NK-92 treated with Interleukin-12 subunit alpha and Interleukin-12 subunit beta, amount 100 ng/mL, for 24 hours (cell line): ENCODE results near the gene PTPRM.

Experiments used
- DNase-seq: peaks from one replicate; lab custom pipeline; 2025; lab: John Stamatoyannopoulos, UW

The PTPRM gene

DNA sequence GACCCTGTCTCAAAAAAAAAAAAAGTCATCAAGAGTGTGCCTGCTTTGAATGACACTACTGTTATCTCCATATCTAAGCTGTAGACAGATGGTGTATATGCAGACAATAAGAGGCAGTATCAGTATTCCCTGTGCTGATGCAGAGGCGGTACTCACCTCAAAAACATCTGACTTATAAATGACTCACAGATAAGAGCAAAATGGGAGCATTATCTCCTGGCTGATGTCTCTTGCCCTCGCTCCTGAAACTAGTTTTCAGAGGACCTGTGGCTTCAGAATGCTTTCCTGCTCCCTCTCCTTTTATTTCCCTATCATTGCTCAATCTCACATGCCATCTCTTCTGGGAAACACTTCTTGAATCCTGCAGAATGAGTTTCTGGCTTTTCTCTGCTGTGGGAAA lies 289.6 kb downstream of the PTPRM start:
- no peak for DNase-seq

DNA sequence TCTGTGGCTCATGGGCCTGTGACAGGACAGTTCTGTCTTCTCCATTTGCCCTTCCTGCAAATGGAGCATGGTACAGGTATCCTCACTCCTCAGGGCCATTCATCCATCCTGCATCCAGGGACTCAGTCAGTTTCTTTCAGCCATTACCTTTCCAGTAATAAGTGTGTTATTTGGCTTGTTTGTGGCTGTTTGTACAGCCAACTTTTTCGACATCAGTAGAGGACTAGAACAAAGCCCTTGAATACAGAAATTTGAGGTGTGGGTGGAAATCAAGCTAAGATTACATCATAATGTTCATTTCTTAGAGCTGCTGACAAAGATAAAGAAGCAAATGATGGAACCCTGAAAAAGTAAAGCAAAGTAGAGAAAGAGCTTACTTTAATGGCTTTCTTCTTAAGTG lies 290.4 kb downstream of the PTPRM start:
- DNase-seq, result no peak

DNA sequence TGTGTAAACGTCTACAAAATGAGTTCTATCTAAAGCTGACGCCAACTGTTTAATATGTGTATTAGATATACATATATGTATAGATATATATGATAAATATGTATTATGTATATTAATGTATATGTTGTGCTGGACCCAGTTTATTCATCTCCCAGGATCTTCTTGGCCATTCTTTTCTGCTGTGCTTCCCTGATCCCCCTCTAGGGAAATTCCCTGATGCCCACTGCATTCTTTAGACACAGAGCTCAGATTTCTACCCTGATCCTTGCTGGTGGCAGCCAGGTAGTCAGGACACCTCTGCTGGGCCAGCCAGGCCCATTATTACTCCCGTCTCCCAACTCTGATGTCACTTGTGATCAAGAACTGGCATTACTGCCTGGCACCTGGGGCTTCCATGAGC lies 292.0 kb downstream of the PTPRM start:
- no peak for DNase-seq

DNA sequence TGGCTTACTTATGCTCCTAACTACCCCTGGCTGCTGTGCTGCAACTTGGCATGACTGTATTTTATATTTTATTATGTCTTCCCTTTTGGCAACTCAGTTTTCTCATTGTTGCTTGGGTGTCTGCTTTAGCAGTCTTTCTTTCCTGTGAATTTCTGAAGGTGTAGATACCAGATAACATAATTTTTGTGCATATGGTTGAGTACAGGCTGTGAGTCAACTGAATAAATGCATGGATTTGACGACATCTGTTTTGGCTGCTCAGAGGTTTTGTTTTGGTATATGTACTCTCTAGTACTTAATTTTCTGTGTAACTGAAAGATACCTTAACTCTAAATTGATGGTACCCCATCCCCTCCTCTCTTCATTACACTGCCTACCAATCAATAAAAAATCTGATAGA lies 303.1 kb downstream of the PTPRM start:
- DNase-seq, result no peak

DNA sequence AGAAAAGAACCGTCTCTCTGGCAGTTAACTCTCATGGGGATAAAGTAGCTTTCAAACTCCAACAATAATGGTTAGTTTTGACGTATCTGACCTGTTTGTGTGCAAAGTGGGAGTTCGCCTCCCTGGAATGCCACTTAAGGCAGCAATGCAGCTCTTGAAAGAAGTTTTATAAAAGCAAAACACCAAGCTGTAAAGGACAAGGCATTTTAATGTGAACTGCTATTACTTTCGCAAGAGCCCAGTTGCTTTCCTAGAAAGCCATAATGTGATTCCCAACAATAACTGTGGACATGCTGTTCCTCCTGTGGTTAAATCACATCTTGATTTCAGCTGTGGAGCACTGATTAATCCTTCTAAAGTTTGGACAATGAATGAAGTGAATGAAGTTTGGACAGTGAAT lies 303.7 kb downstream of the PTPRM start:
- DNase-seq, result no peak

DNA sequence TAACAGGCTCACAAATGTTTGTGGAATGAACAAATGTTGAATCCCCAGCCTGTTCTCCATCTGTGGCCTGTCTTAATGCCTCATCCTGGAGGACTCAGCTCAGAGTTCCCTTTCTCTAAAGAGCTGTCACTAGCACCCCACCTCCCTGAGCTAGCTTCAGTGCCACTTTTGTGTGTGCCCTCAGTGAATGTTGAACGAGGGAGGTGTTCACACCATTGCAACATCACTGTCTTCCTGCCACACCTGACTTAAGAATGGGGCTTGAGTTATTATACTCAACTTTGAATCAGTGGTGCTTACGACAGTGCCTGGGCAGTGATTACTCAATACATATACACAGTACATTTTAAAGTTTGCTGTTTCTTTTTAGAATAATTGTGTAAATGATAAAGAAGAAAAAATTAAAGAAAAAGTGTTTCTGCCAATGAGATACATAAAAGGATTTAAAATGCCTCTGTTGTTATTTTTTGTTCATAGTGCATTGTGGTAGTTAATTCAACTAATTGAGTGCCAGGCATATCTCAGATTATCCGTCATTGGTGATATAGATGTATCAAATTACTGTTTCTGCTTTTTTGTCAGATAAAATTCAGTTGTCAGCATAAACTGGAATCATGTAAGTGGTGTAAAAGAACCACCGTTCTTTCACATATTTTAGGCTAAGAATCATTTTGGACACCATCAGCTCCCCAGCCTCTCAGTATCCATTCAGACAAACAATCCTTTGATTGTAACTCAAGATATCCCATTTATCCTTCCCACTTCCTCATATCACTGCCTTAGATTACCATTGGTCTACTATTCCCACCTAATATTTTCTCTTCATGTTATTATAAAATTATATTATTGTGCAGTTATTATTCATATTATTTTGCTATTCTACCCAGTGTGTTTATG lies 304.7 kb downstream of the PTPRM start:
- no peak for DNase-seq

DNA sequence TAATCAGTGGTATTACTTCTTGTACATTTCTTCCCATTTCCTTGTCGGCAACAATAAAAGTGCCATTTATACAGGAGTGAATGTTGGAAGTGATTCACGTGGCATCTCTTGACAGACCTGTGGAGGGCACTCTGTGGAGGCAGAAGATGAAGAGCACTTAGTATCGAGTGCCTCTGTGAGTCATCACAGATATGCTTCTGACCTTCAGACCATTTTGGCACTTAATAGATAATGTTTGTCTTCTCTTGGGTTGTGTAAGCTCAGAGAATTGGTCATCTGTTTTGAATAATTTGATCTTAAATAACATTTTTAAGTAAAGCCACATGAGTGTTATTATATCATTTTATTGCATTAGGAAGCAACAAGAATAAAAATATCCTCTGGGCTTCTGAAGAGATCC lies 305.5 kb downstream of the PTPRM start:
- DNase-seq, result no peak

DNA sequence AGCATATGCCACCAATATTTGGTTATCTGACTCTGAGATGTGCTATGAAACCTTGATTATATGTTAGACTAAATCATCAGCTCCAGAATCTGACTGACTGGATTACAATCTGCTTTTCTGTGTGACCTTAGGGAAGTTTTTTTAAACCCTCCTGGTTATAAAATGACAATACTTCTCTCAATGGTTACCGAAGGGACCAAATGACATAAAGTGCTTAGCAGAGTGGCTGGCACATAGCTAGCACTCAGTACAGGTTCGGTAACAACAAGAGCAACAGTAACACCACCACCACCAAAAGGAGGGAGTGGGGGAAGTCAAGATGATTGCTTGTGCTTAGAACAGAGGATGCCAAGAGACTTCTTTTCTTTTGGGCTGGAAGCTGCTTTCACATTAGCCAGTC lies 306.2 kb downstream of the PTPRM start:
- DNase-seq, result no peak

DNA sequence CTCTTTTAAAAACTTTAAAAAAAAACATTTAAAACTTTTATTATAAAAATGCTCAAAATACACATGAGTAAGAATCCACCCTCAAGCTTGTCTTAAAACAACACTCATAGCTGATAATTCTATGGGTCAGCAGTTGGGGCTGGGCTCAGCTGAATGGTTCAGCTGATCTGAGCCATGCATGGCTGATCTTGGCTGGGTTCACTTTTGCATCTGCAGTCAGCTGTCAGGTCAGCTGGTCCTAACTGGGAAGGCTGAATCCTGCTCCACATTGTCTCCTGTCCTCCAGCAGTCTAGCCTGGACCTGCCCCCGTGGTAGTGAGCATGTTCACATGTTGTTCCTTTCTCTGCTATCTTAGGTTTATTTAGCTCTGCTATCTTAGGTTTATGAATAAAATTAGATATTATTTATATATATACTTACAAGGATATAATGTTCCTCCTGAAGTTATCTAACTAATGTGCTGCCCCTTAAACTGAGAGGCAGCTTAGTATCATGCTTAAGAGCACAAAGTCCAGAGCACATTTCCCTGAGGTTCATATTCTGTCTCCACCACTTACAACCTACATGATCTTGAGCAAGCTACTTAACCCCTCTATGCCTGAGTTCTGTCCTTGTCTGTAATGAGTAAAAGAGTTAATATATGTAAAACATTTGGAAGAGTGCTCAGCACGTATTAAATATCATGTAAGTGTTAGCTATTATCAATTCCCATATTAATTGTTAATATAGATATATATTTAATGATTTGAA lies 309.4 kb downstream of the PTPRM start:
- no peak for DNase-seq

DNA sequence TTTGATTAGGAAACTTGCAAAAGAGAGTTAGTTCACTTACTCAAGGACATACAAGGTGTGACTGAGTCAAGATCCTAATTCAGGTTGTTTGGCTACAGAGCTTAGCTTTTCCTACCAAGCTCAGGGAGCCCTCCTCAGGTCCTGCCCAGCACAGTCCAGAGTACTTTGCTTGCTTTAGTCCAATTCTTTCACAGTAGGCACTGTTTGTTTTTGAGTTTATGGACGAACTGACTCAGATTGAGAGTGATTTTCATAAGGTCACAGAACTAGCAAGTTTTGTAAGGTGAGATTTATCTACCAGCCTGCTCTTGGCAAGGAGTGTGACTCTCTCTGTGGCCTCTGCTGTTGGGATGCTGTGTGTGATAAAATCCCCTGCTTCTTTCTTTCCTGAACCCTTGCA lies 310.5 kb downstream of the PTPRM start:
- no peak for DNase-seq

DNA sequence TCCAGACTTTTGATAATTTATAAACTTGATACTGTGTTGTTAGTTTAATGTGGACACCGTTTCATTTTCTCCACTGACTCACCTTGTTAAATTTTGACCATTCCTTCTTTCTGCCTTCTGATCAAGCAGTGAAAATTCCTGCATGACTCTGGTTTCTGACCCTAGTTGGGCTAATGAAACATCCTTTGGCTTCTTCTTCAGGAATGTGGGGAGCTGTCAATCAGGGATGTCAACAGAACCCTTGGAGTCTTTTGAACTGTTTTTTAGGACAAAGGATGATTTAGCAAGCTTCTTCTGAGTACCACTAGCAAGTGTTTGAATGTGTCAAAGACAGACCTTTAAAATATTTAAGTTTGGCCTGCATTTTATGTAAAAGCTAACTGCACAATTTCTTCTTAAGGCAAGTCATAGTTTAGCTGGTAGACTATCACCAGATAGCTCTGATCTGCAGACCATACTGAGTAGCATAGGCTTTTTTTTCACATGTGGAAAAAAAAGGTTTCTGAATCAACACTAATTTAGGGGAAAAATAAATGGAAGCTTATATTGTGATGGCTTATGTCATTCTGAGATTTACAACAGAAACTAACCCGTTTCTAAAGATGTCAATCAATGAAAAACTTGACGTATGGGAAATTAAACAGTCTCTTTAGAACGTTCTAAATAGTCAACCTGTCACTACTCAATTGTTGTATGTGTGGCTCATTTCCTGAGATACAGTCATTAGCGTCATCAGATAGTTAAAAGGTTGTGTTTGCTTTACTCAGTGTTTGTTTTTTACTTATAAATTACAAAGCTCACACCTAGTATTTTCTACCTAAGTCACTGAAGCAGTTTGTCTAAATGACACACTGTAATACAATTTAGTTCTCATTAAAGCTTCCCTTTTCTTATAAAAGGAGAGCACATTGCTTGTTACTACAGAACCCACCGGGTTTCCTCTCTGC lies 311.4 kb downstream of the PTPRM start:
- DNase-seq, result no peak

DNA sequence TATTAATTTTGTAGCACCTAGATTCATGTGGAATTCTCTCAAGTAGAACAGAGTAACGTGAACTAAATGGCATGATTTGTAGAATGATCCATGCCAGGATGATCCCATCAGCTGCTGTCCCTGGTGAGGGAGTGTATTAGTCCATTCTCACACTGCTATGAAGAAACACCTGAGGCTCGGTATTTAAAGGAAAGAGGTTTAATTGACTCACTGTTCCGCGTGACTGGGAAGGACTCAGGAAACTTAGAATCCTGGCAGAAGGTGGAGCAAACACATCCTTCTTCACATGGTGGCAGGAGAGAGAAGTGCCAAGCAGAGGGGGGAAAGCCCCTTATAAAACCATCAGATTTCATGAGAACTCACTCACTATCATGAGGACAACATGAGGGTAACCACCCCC lies 312.6 kb downstream of the PTPRM start:
- DNase-seq, result no peak

DNA sequence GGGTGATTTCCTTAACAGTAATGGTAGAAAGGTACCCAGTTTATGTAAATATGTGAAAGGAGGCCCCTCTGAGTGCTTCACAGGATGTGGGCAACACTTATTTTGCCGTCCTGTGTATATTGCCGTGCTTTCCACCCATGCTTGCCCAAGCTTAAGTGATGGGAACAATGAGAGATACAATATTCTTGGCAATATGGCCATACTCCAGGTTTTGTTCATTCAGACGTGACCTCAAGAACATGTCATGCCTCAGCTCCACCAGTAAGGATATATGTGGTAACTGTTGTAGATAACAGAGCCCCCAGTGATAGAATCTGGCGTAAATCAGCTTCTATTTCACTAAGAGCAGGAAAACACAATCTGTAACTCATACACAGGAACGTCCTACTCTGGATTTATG lies 318.7 kb downstream of the PTPRM start:
- DNase-seq, result no peak

DNA sequence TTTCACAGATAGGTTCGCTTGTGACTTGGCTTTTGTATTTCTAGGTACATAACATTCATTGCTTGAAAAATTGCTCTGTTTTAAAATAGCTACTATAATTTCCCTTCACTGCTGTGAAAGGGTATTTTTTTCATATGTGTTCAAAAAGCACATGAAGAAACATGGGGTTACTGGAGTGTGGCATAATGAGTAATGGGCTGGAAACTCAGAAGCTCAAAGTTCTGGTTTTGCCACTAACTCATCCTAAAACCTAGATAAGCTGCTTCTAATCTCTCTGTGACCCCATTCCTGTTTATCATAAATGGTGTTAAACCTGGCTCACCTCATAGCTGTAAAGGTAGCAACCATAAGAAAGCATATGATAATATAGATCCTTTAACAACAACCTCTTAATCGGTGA lies 319.3 kb downstream of the PTPRM start:
- DNase-seq, result no peak

DNA sequence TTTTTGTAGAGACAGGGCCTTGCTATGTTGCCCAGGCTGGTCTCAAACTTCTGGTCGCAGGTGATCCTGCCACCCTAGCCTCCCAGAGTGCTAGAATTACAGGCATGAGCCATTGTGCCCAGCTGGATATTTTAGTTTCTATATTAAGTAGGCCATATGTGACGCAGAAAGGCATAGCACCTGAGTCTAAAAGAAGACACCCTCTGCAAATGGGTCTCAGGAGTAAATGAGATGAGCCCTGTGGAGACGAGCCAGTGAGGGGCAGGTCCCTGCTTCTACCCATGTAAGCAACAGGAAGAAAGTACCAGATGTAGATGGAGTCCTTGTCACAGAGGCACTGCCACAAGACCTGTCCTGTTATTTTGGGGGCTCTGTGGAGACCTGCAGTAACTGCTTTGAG lies 322.4 kb downstream of the PTPRM start:
- DNase-seq, result no peak

DNA sequence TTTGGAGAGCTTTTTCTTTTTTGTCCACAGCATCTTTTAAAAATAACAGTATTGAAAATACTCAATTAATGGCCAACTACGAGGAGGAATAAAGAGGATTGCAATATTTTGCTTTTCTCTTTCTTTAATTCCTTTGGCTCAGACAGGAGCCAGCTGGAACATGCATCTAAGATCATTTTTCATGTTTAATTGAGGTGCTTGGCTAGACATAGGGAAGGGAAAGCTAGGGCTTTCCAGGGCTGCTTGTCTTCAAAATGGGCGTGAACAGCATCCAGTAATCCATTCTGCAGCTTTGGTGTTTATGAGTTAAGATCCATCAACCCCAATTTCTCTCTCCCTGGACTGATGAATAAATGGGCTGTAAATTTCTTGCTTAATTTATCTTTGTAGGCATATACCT lies 323.0 kb downstream of the PTPRM start:
- DNase-seq, result no peak

DNA sequence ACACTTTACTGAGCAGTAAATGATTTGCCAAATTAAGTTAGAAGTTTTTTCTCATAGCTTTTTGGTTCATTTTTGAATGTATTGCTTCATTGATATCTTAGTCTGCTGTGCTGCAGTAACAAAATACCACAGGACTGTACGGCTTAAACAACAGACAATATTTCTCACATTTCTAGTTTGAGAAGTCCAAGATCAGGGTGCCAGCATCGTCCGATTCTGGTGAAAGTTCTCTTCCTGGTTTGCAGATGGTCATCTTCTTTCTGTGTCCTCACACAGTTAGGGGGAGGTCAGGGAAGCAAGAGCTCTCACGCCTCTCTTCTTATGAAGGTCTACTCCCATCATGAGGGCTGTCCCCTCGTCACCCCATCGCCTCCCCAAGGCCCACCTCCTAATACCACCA lies 325.4 kb downstream of the PTPRM start:
- no peak for DNase-seq

DNA sequence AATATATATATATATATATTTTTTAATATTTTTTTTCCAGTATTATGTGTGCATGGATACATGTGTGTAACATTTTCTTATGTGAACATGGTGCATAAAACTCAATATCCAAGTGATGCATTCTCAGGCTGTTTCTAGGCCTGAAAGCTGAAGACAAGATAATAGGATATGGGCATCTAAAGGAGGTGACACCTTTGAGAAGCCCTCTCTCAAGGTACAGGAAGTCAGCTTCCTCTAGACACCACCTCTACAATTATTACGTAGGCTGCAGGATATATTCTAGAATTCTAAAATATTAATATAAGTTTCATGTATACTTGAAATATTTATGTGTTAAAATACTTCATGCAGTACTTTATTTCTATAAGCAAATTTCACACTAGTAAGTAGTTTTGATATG lies 327.5 kb downstream of the PTPRM start:
- DNase-seq, result no peak

DNA sequence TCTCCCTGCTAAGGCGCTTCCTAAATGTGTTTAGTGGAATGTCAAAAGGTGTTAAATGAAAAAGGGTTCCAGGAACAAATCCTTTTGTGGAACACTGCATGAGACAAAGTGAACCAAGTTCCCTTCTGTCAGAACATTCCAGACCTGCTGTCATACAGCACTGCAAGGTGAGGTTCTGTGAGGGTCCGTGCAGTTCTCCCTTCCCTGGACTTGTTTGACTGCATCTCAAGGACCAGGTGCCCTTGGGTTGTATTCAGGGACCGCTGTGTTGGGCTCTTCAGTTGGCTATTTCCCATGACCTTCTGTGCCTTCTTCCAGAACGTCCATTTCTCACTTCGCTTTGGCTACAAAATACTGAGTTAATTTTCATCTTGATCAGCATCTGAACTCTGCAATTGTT lies 328.2 kb downstream of the PTPRM start:
- no peak for DNase-seq

DNA sequence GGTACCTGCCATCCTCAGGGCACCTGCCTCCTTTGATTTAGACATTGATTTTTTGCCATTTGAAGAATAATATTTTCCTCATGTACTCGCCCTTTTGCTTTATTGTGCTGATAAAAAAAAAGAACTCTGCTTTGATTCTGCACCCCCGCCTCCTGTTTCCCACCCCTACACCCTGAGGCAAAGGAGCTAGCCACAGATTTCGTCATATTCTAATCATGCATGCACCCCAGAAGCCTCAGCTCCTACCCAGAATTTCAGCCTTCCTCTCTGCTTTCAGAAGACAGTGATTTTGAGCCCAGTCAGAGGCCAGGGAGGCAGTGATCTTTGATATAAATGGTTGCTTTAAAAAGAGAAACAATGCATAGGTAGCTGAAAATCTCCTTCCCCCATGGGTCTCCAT lies 329.0 kb downstream of the PTPRM start:
- no peak for DNase-seq

DNA sequence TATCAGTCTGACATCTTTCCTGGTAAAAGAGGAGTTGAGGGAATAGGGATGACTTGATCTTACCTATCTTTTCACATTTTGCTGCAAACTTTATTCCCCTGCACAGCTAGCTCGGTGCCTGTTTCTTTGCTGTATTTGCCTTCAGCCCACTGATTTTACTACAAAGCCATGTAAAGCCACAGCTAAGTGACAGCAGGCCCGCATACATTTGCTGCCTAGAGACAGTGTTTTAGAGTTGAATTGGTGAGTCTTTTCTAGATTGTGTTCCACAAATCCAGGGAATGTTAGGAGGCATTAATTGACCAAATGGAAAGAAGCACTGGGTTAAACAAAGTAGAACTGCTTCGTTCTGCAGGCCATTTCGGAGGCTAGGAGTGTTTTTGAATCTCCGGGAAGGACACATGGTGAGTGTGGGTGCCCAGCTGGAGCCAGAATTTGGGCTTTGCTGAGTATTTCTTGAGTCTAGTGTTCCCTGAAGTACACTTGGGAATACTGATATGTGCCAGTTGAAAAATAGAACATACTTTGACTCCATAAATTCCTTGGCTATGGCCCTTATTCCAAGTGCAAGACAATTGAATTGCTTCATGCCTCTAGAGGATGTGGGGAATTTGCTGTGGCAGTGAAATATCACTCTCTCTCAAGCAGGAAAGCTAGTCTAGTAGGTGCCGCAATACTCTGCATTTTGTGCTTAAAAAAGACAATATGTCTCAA lies 329.8 kb downstream of the PTPRM start:
- no peak for DNase-seq

DNA sequence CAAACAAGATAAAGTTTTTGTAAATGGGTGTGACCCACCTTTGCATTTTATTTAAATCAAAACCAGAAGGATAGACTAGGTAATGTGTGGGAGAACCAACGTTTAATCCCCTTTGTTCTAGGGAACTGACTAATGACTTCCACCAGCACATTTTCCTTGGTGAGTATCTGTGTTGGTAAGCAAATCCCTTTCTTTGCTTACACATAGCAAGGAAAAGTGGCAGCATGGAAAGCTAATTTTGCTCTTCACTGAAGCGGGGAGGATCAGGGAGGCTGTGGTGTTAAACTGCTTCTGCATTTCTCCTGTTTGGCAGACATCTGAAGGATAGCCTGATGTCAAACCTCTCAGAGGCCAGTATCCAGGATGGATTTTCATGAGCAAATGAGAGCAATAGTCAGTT lies 331.1 kb downstream of the PTPRM start:
- no peak for DNase-seq
